HepG2 (cell line): ENCODE data around the gene TAF1B. TPM values are rescaled to one million over a fixed set of nuclear protein-coding genes. Genes with fewer than 3 reads are reported as not detected.

Experiments used
- AKAP8 ChIP-seq: sonication (generic); formaldehyde crosslinking; IDR thresholded peaks from 2 replicates; pipeline ENCODE4 v1.5.1; 2020; ENCODE audit warnings: mild to moderate bottlenecking, missing genetic modification reagents
- ETS1 ChIP-seq: sonication (generic); formaldehyde crosslinking; IDR thresholded peaks from 2 replicates; pipeline ENCODE4 v1.4.0; 2020; ENCODE audit warnings: missing genetic modification reagents
- FOSL2 ChIP-seq: sonication (generic); formaldehyde crosslinking; IDR thresholded peaks from 2 replicates; pipeline ENCODE4 v1.4.0; 2020; ENCODE audit warnings: missing genetic modification reagents
- GABPA ChIP-seq, 2 experiments: IDR thresholded peaks; 2 replicates each; pipeline ENCODE4 v1.6.1; 2011 to 2016; ENCODE audit warnings: low read depth in 2 of 2, low read length in 1 of 2, missing biosample characterization in 1 of 2, missing genetic modification characterization in 1 of 2
- GFI1 ChIP-seq: sonication (generic); formaldehyde crosslinking; IDR thresholded peaks from 2 replicates; pipeline ENCODE4 v1.5.0; 2020; ENCODE audit warnings: missing genetic modification reagents, mild to moderate bottlenecking, borderline replicate concordance
- GPN1 ChIP-seq: sonication (generic); formaldehyde crosslinking; IDR thresholded peaks from 2 replicates; pipeline ENCODE4 v1.5.1; 2020; ENCODE audit warnings: missing genetic modification reagents, borderline replicate concordance
- HMG20A ChIP-seq: IDR thresholded peaks from 2 replicates; pipeline ENCODE4 v1.6.1; 2016; ENCODE audit warnings: borderline replicate concordance
- ONECUT2 ChIP-seq: sonication (generic); formaldehyde crosslinking; IDR thresholded peaks from 2 replicates; pipeline ENCODE4 v1.4.0; 2020; ENCODE audit warnings: missing genetic modification reagents
- TARDBP ChIP-seq: sonication (generic); formaldehyde crosslinking; IDR thresholded peaks from 2 replicates; pipeline ENCODE4 v1.8.0; 2022; ENCODE audit warnings: mild to moderate bottlenecking, missing genetic modification reagents
- ZFYVE20 ChIP-seq: sonication (generic); formaldehyde crosslinking; IDR thresholded peaks from 2 replicates; pipeline ENCODE4 v1.8.0; 2023; ENCODE audit warnings: low read depth, mild to moderate bottlenecking, moderate library complexity, missing genetic modification reagents, borderline replicate concordance
- ZHX1 ChIP-seq: sonication (generic); formaldehyde crosslinking; IDR thresholded peaks from 2 replicates; pipeline ENCODE4 v1.8.1; 2022; ENCODE audit warnings: low read depth, mild to moderate bottlenecking, missing genetic modification reagents
- ZNF333 ChIP-seq: sonication (generic); formaldehyde crosslinking; IDR thresholded peaks from 2 replicates; pipeline ENCODE4 v1.4.0; 2020; ENCODE audit warnings: mild to moderate bottlenecking, missing genetic modification reagents, borderline replicate concordance
- ZNF501 ChIP-seq: sonication (generic); formaldehyde crosslinking; IDR thresholded peaks from 2 replicates; pipeline ENCODE4 v1.5.1; 2020; ENCODE audit warnings: mild to moderate bottlenecking, moderate library complexity, missing genetic modification reagents
- ZNF619 ChIP-seq: sonication (generic); formaldehyde crosslinking; IDR thresholded peaks from 2 replicates; pipeline ENCODE4 v1.4.0; 2020; ENCODE audit warnings: mild to moderate bottlenecking, missing genetic modification reagents
- ZNF720 ChIP-seq: sonication (generic); formaldehyde crosslinking; IDR thresholded peaks from 2 replicates; pipeline ENCODE4 v1.4.0; 2020; ENCODE audit warnings: missing genetic modification reagents
- ZNF746 ChIP-seq: sonication (generic); formaldehyde crosslinking; IDR thresholded peaks from 2 replicates; pipeline ENCODE4 v1.8.0; 2022; ENCODE audit warnings: mild to moderate bottlenecking, missing genetic modification reagents
- ZSCAN12 ChIP-seq: sonication (generic); formaldehyde crosslinking; IDR thresholded peaks from 2 replicates; pipeline ENCODE4 v1.9.0; 2021; ENCODE audit warnings: mild to moderate bottlenecking, missing genetic modification reagents
- polyA plus RNA-seq, 8 experiments: library from polyadenylated mRNA; depleted of rRNA in 3 of 8; stranded (reverse) in 7 of 8; unstranded in 1 of 8; fragments of >200 nt; fragmentation: Illumina TruSeq in 4 of 8; extraction: Trizol in 4 of 8; gene quantifications; 2 replicates each; pipeline versions ENCODE4 v1.2.1 to v1.2.3, GENCODE V29; 2011 to 2016; ENCODE audit warnings: low read depth in 4 of 8, missing spikeins in 1 of 8, mixed read lengths in 1 of 8; ENCODE audit not compliant: insufficient read depth in 1 of 8
- total RNA-seq, 5 experiments: library from RNA; depleted of rRNA; stranded (reverse); fragments of >200 nt; fragmentation: Illumina TruSeq; extraction: Trizol; gene quantifications; 2 replicates each; pipeline ENCODE4 v1.2.3, GENCODE V29; 2016; ENCODE audit warnings: low read depth in 1 of 5
- TF ChIP-seq, protein P1 (sequence below): sonication (generic); formaldehyde crosslinking; IDR thresholded peaks from 2 replicates; pipeline ENCODE4 v1.9.0; 2022; ENCODE audit warnings: low read depth, missing genetic modification reagents
- TF ChIP-seq, protein P2 (sequence below): IDR thresholded peaks from 2 replicates; pipeline ENCODE4 v1.6.1; 2016; ENCODE audit warnings: missing biosample characterization, missing genetic modification reagents, low read depth
- TF ChIP-seq, protein P3 (sequence below): sonication (generic); formaldehyde crosslinking; IDR thresholded peaks from 2 replicates; pipeline ENCODE4 v1.5.1; 2020; ENCODE audit warnings: missing genetic modification reagents, mild to moderate bottlenecking, borderline replicate concordance

The TAF1B gene
- total and polyA plus RNA-seq, 2 of the 13 experiments (the other 11 are each of a cell fraction or from before 2014, with no cell fraction given), result 13.3 to 27.7 TPM

- no peak for TF ChIP-seq ETS1 (CRISPR knock-in tag)
- TF ChIP-seq ZNF619 (CRISPR knock-in tag), result no peak
- TF ChIP-seq FOSL2 (CRISPR knock-in tag), result 0 out of 2 replicates have a peak, but pooled peaks have one; percentile 4
- TF ChIP-seq ZSCAN12 (CRISPR knock-in tag), result no peak
- peak; percentile 39; the same call in 1 of the 2 replicates for TF ChIP-seq ZNF501 (CRISPR knock-in tag)
- TF ChIP-seq, protein P1, sequence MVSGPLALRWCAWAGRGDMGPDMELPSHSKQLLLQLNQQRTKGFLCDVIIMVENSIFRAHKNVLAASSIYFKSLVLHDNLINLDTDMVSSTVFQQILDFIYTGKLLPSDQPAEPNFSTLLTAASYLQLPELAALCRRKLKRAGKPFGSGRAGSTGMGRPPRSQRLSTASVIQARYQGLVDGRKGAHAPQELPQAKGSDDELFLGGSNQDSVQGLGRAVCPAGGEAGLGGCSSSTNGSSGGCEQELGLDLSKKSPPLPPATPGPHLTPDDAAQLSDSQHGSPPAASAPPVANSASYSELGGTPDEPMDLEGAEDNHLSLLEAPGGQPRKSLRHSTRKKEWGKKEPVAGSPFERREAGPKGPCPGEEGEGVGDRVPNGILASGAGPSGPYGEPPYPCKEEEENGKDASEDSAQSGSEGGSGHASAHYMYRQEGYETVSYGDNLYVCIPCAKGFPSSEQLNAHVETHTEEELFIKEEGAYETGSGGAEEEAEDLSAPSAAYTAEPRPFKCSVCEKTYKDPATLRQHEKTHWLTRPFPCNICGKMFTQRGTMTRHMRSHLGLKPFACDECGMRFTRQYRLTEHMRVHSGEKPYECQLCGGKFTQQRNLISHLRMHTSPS (CRISPR knock-in tag), result peak; percentile 87; the same call in 1 of the 2 replicates
- no peak for TF ChIP-seq ZNF720 (CRISPR knock-in tag)
- TF ChIP-seq ONECUT2, result no peak
- TF ChIP-seq GFI1 (CRISPR knock-in tag), result no peak
- TF ChIP-seq ZNF333 (CRISPR knock-in tag), result no peak
- no peak for TF ChIP-seq GPN1 (CRISPR knock-in tag)
- TF ChIP-seq GABPA (IDR thresholded peaks at IDR 0.05; ENCODE audit: low read depth, low read length), result peak; percentile 43; the same call in 1 of the 2 replicates
- peak; percentile 81 for TF ChIP-seq GABPA (CRISPR knock-in tag; IDR thresholded peaks at IDR 0.05; ENCODE audit: low read depth)
- TF ChIP-seq ZFYVE20 (CRISPR knock-in tag), result no peak
- TF ChIP-seq, protein P2, sequence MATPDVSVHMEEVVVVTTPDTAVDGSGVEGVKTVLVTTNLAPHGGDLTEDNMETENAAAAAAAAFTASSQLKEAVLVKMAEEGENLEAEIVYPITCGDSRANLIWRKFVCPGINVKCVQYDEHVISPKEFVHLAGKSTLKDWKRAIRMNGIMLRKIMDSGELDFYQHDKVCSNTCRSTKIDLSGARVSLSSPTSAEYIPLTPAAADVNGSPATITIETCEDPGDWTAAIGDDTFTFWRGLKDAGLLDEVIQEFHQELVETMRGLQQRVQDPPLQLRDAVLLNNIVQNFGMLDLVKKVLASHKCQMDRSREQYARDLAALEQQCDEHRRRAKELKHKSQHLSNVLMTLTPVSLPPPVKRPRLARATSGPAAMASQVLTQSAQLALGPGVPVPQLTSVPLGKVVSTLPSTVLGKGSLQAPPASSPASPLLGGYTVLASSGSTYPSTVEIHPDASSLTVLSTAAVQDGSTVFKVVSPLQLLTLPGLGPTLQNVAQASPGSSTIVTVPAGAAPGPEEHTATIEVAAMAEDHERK, result no peak
- no peak for TF ChIP-seq HMG20A (CRISPR knock-in tag)
- no peak for TF ChIP-seq ZNF746 (CRISPR knock-in tag)
- TF ChIP-seq TARDBP (CRISPR knock-in tag), result peak; percentile 40; the same call in 1 of the 2 replicates
- no peak for TF ChIP-seq ZHX1 (CRISPR knock-in tag)
- TF ChIP-seq, protein P3, sequence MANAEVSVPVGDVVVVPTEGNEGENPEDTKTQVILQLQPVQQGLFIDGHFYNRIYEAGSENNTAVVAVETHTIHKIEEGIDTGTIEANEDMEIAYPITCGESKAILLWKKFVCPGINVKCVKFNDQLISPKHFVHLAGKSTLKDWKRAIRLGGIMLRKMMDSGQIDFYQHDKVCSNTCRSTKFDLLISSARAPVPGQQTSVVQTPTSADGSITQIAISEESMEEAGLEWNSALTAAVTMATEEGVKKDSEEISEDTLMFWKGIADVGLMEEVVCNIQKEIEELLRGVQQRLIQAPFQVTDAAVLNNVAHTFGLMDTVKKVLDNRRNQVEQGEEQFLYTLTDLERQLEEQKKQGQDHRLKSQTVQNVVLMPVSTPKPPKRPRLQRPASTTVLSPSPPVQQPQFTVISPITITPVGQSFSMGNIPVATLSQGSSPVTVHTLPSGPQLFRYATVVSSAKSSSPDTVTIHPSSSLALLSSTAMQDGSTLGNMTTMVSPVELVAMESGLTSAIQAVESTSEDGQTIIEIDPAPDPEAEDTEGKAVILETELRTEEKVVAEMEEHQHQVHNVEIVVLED (CRISPR knock-in tag), result no peak
- no peak for TF ChIP-seq AKAP8
These were observed 42.1 kb upstream of the TAF1B start (continued) for GRCh38 chr2:9800975-9801726.
